HepG2 (cell line): ENCODE data around the gene NRDE2. TPM values are rescaled to one million over a fixed set of nuclear protein-coding genes. Genes with fewer than 3 reads are reported as not detected.

Experiments
- ATAC-seq: fragments of 200-7000 bp; cut with Tn5 transposase; 3 replicates; pipeline ENCODE4 v1.9.1; 2020; ENCODE audit warnings: mild to moderate bottlenecking, moderate library complexity
- BruUV-seq: library from RNA; stranded (reverse); fragments of 400-500 nt; replicated peaks from 2 replicates; lab custom pipeline; 2021; lab: Mats Ljungman, UMichigan
- CTCF ChIA-PET: fragments of 300-600 bp; formaldehyde crosslinking; extraction: SDS; loops from one replicate; lab custom pipeline; 2021; ENCODE audit warnings: low total read pairs, inconsistent platforms, low intra/inter-chr PET ratio; lab: Yijun Ruan, JAX
- POLR2A ChIA-PET: fragments of 350-600 bp; sonication (Branson Sonifier 250); formaldehyde crosslinking; loops from one replicate; lab custom pipeline; 2020; ENCODE audit warnings: antibody characterized with exemption, inconsistent platforms; lab: Yijun Ruan, JAX
- DNase-seq: peaks from one replicate; pipeline ENCODE4 v3.0.0-alpha.2; 2015; ENCODE audit warnings: low spot score
- FAIRE-seq: peaks from 3 replicates; lab custom pipeline; 2011; peaks lifted over from hg19 to GRCh38; lab: Jason Lieb, UNC
- H2AFZ ChIP-seq: one replicate; pipeline ENCODE4 v1.6.1; 2011; ENCODE audit warnings: low read length, inconsistent platforms
- H3K27ac ChIP-seq: fragments of 300-600 bp; 3 replicates; pipeline ENCODE4 v1.8.0; 2011; ENCODE audit warnings: mixed run types, mild to moderate bottlenecking, mixed read lengths, low read length, inconsistent platforms; ENCODE audit not compliant: insufficient read depth; ENCODE audit errors: extremely low read length
- H3K27me3 ChIP-seq, 2 experiments: fragments of 200-600 bp in 1 of 2; 2 replicates in 1 of 2; 3 replicates in 1 of 2; pipeline versions ENCODE4 v1.6.0 to v1.8.0; 2011; ENCODE audit warnings: low read length in 2 of 2, mild to moderate bottlenecking in 2 of 2, moderate library complexity in 2 of 2, inconsistent platforms in 1 of 2; ENCODE audit not compliant: insufficient read depth in 2 of 2, control insufficient read depth in 1 of 2
- H3K36me3 ChIP-seq, 2 experiments: fragments of 200-600 bp in 1 of 2; replicated peaks in 1 of 2; 2 replicates in 1 of 2; 3 replicates in 1 of 2; pipeline versions ENCODE4 v1.5.1 to v1.8.0; 2011; ENCODE audit warnings: low read length in 2 of 2, inconsistent platforms in 1 of 2; ENCODE audit not compliant: insufficient read depth in 2 of 2, control insufficient read depth in 1 of 2
- H3K4me1 ChIP-seq: 2 replicates; pipeline ENCODE4 v1.5.1; 2012; ENCODE audit warnings: low read length, inconsistent platforms; ENCODE audit not compliant: insufficient read depth
- H3K4me2 ChIP-seq: 2 replicates; pipeline ENCODE4 v1.6.0; 2011; ENCODE audit warnings: low read depth, low read length, inconsistent platforms
- H3K4me3 ChIP-seq, 3 experiments: fragments of 200-600 bp in 1 of 3; sonication (generic), shearing (Covaris generic) in 1 of 3; replicated peaks in 1 of 3; 2 replicates each; pipeline ENCODE4 v1.5.1; 2011 to 2016; ENCODE audit warnings: low read length in 3 of 3, inconsistent platforms in 2 of 3, low read depth in 2 of 3, mild to moderate bottlenecking in 2 of 3, control low read depth in 1 of 3, mixed read lengths in 1 of 3; ENCODE audit not compliant: insufficient read depth in 1 of 3
- H3K79me2 ChIP-seq: one replicate; pipeline ENCODE4 v1.6.1; 2011; ENCODE audit warnings: low read length, inconsistent platforms; ENCODE audit not compliant: insufficient read depth
- H3K9ac ChIP-seq: 2 replicates; pipeline ENCODE4 v1.6.0; 2011; ENCODE audit warnings: mild to moderate bottlenecking, low read depth, low read length, inconsistent platforms; ENCODE audit not compliant: insufficient read depth
- H3K9me3 ChIP-seq: 2 replicates; pipeline ENCODE4 v1.5.1; 2012; ENCODE audit warnings: mild to moderate bottlenecking, low read length
- H4K20me1 ChIP-seq: 2 replicates; pipeline ENCODE4 v1.6.0; 2011; ENCODE audit warnings: inconsistent platforms, mild to moderate bottlenecking, low read length, moderate library complexity; ENCODE audit not compliant: insufficient read depth
- ARHGAP35 ChIP-seq: sonication (generic); formaldehyde crosslinking; IDR thresholded peaks from 2 replicates; pipeline ENCODE4 v1.9.0; 2022; ENCODE audit warnings: mild to moderate bottlenecking, inconsistent platforms, moderate library complexity, missing genetic modification reagents, borderline replicate concordance
- BHLHE40 ChIP-seq: IDR thresholded peaks from 2 replicates; pipeline ENCODE4 v1.6.1; 2011; ENCODE audit warnings: low read length, improper control_type of control experiment
- ELF1 ChIP-seq: sonication (generic); formaldehyde crosslinking; IDR thresholded peaks from 2 replicates; pipeline ENCODE4 v1.4.0; 2020; ENCODE audit warnings: missing genetic modification reagents
- ETV6 ChIP-seq: sonication (generic); formaldehyde crosslinking; conservative IDR thresholded peaks from 2 replicates; pipeline ENCODE4 v1.4.0; 2020; ENCODE audit warnings: missing genetic modification reagents
- FOXC1 ChIP-seq: sonication (generic); formaldehyde crosslinking; IDR thresholded peaks from 2 replicates; pipeline ENCODE4 v1.8.0; 2022; ENCODE audit warnings: mild to moderate bottlenecking, missing genetic modification reagents, borderline replicate concordance
- FOXK2 ChIP-seq: fragments of 450-650 bp; IDR thresholded peaks from 2 replicates; pipeline ENCODE4 v1.6.1; 2016
- HDAC2 ChIP-seq: sonication (generic); formaldehyde crosslinking; IDR thresholded peaks from 2 replicates; pipeline ENCODE4 v1.4.0; 2020; ENCODE audit warnings: missing genetic modification reagents
- KMT2A ChIP-seq: sonication (generic); formaldehyde crosslinking; IDR thresholded peaks from 2 replicates; pipeline ENCODE4 v1.4.0; 2020; ENCODE audit warnings: missing genetic modification reagents
- NPAS2 ChIP-seq: sonication (generic); formaldehyde crosslinking; IDR thresholded peaks from 2 replicates; pipeline ENCODE4 v1.8.0; 2022; ENCODE audit warnings: mild to moderate bottlenecking, missing genetic modification reagents, borderline replicate concordance
- PAWR ChIP-seq: sonication (generic); formaldehyde crosslinking; IDR thresholded peaks from 2 replicates; pipeline ENCODE4 v1.4.0; 2020; ENCODE audit warnings: missing genetic modification reagents, mild to moderate bottlenecking, borderline replicate concordance
- SOX6 ChIP-seq, 2 experiments: fragments of 450-650 bp in 1 of 2; sonication (generic) in 1 of 2; formaldehyde crosslinking in 1 of 2; IDR thresholded peaks; 2 replicates each; pipeline versions ENCODE4 v1.4.0 to v1.6.1; 2017 to 2020; ENCODE audit warnings: antibody characterized with exemption in 1 of 2, mild to moderate bottlenecking in 1 of 2, missing genetic modification reagents in 1 of 2
- ZNF496 ChIP-seq: sonication (generic); formaldehyde crosslinking; IDR thresholded peaks from 2 replicates; pipeline ENCODE4 v1.8.1; 2023; ENCODE audit warnings: mild to moderate bottlenecking, moderate library complexity, missing genetic modification reagents; ENCODE audit not compliant: insufficient replicate concordance
- WGBS: methylation state at CpG from one replicate; pipeline ENCODE4 v1.1.6; 2017; ENCODE audit warnings: low lambda C conversion rate; 5-methylcytosine and 5-hydroxymethylcytosine counted together
- in situ Hi-C: cut with HindIII; loops from 2 replicates; pipeline ENCODE4 v1.10.0; 2017; ENCODE audit warnings: low pct_unique_long_range_greater_than_20kb; ENCODE audit not compliant: extremely low pct_ligation_motif_present
- intact Hi-C: fragments of 100-400 bp; cut with micrococcal nuclease; formaldehyde crosslinking; loops from one replicate; pipeline ENCODE4 v1.10.0; 2022; ENCODE audit not compliant: unreplicated experiment
- polyA plus RNA-seq, 8 experiments: library from polyadenylated mRNA; depleted of rRNA in 3 of 8; stranded (reverse) in 7 of 8; unstranded in 1 of 8; fragments of >200 nt; fragmentation: Illumina TruSeq in 4 of 8; extraction: Trizol in 4 of 8; gene quantifications; 2 replicates each; pipeline versions ENCODE4 v1.2.1 to v1.2.3, GENCODE V29; 2011 to 2016; ENCODE audit warnings: low read depth in 4 of 8, missing spikeins in 1 of 8, mixed read lengths in 1 of 8; ENCODE audit not compliant: insufficient read depth in 1 of 8
- total RNA-seq, 5 experiments: library from RNA; depleted of rRNA; stranded (reverse); fragments of >200 nt; fragmentation: Illumina TruSeq; extraction: Trizol; gene quantifications; 2 replicates each; pipeline ENCODE4 v1.2.3, GENCODE V29; 2016; ENCODE audit warnings: low read depth in 1 of 5
- TF ChIP-seq, protein P1 (sequence below): sonication (generic); formaldehyde crosslinking; IDR thresholded peaks from 2 replicates; pipeline ENCODE4 v1.8.0; 2022; ENCODE audit warnings: missing genetic modification reagents, mild to moderate bottlenecking, inconsistent platforms, borderline replicate concordance
- TF ChIP-seq, protein P2 (sequence below): fragments of 450-650 bp; IDR thresholded peaks from 2 replicates; pipeline ENCODE4 v1.6.1; 2017
- TF ChIP-seq, protein P3 (sequence below): sonication (generic); formaldehyde crosslinking; IDR thresholded peaks from 2 replicates; pipeline ENCODE4 v1.8.1; 2023; ENCODE audit warnings: mild to moderate bottlenecking, missing genetic modification reagents
- TF ChIP-seq, protein P4 (sequence below): sonication (generic); formaldehyde crosslinking; IDR thresholded peaks from 2 replicates; pipeline ENCODE4 v1.8.0; 2022; ENCODE audit warnings: missing genetic modification reagents, low read depth, mild to moderate bottlenecking, borderline replicate concordance

Gene NRDE2
- total and polyA plus RNA-seq, 2 of the 13 experiments (the other 11 are each of a cell fraction or from before 2014, with no cell fraction given) = 5.6 to 12.5 TPM

DNA sequence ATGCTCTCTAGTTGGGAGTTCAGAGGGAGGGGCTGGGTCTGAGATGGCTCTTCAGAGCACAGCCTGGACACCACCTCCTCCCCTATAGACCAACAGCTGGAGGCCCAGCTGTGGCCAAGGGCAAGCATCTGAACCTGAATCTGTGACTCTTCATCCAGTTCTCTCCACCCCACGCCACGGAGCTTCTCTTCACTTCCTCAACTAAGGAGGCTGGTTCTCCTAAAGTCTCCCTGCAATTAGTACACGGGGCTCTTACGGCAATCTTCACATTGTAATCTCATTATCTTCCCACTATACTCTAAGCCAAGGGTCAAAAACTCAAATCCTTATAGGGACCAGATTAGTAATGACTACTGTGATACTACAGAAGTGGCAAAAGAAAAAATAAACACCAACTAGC lies 9.8 kb downstream of the NRDE2 start (continued):
- TF ChIP-seq, protein P1, sequence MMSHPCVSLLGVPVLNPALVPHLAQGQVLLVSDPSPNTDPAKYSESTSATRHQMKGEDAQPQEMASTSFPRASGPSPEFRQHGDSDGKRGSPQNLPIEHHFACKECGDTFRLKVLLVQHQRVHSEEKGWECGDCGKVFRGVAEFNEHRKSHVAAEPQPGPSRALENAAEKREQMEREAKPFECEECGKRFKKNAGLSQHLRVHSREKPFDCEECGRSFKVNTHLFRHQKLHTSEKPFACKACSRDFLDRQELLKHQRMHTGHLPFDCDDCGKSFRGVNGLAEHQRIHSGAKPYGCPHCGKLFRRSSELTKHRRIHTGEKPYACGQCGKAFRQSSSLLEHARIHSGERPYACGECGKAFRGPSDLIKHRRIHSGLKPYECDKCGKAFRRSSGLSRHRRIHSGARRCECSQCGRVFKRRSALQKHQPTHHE (CRISPR knock-in tag) = no peak
- no peak for TF ChIP-seq FOXC1 (CRISPR knock-in tag)
- TF ChIP-seq KMT2A (CRISPR knock-in tag) = no peak
- TF ChIP-seq, protein P2, sequence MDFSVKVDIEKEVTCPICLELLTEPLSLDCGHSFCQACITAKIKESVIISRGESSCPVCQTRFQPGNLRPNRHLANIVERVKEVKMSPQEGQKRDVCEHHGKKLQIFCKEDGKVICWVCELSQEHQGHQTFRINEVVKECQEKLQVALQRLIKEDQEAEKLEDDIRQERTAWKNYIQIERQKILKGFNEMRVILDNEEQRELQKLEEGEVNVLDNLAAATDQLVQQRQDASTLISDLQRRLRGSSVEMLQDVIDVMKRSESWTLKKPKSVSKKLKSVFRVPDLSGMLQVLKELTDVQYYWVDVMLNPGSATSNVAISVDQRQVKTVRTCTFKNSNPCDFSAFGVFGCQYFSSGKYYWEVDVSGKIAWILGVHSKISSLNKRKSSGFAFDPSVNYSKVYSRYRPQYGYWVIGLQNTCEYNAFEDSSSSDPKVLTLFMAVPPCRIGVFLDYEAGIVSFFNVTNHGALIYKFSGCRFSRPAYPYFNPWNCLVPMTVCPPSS = no peak

DNA sequence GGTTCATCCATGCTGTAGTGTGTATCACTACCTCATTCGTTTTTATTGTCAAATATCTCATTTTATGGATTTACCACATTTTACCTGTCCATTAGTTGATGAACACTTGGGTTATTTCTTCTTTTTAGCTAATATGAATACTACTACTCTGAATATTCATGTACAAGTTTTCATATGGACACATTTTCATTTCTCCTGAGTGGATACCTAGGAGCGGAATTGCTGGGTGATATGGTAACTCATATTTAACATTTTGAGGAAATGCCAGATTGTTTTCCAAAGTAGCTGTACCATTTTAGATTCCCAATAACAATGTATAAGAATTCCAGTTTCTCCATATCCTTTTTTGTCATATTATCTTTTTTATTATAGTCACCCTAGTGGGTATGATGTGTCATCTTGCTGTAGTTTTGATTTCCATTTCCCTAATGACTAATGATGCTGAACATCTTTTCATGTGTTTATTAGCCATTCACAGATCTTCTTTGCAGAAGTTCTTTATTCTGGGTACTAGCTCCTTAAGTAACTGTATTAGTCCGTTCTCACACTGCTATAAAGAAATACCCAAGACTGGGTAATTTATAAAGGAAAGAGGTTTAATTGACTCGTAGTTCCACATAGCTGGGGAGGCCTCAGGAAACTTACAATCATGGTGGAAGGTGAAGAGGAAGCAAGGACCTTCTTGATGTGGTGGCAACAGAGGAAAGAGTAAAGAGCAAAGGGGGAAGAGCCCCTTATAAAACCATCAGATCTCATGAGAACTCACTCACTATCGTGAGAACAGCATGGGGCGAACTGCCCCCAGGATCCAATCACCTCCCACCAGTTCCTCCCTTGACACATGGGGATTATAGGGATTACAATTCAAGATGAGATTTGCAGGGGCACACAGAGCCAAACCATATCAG lies 11.9 kb downstream of the NRDE2 start:
- no peaks in the 10 kb centered on the region for H3K27me3 ChIP-seq
- WGBS = 98% methylated on average over 6 of the region's 6 CpGs
- ChIA-PET CTCF (no interaction called here), POLR2A (interaction anchor here (0.6 kb wide), 1 partner anchor 10 kb away, joined by 3 read pairs; no protein-coding TSS in a partner anchor)
- ATAC-seq = no peak
- H3K9ac ChIP-seq = no peak overlapping the region
- no peaks in the 10 kb centered on the region; the same call in 1 of the 2 replicates for H4K20me1 ChIP-seq
- FAIRE-seq = no peak
- intact Hi-C loops = no loop called here
- no TSS peak for BruUV-seq
- H3K4me3 ChIP-seq = no peak overlapping the region
- no peak overlapping the region for H3K4me2 ChIP-seq
- no peak for DNase-seq
- H3K4me1 ChIP-seq = no peaks in the 10 kb centered on the region
- peaks cover 20% of the 10 kb centered on the region for H3K79me2 ChIP-seq
- H3K9me3 ChIP-seq = no peaks in the 10 kb centered on the region
- no peak overlapping the region for H2AFZ ChIP-seq
- no peak overlapping the region for H3K27ac ChIP-seq
- peaks cover 0 to 19% of the 10 kb centered on the region in 2 experiments; a peak in 3 of 5 replicates for H3K36me3 ChIP-seq
- in situ Hi-C loops = no loop called here
- TF ChIP-seq SOX6 (IDR thresholded peaks at IDR 0.05) (no peak), SOX6 (CRISPR knock-in tag; IDR thresholded peaks at IDR 0.05) (no peak), ELF1 (CRISPR knock-in tag) (no peak), PAWR (CRISPR knock-in tag) (no peak), NPAS2 (no peak), HDAC2 (CRISPR knock-in tag) (no peak), ARHGAP35 (no peak), BHLHE40 (no peak), ETV6 (no peak), FOXK2 (no peak), ZNF496 (CRISPR knock-in tag) (no peak)
- TF ChIP-seq, protein P3, sequence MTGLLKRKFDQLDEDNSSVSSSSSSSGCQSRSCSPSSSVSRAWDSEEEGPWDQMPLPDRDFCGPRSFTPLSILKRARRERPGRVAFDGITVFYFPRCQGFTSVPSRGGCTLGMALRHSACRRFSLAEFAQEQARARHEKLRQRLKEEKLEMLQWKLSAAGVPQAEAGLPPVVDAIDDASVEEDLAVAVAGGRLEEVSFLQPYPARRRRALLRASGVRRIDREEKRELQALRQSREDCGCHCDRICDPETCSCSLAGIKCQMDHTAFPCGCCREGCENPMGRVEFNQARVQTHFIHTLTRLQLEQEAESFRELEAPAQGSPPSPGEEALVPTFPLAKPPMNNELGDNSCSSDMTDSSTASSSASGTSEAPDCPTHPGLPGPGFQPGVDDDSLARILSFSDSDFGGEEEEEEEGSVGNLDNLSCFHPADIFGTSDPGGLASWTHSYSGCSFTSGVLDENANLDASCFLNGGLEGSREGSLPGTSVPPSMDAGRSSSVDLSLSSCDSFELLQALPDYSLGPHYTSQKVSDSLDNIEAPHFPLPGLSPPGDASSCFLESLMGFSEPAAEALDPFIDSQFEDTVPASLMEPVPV (CRISPR knock-in tag) = no peak
- TF ChIP-seq, protein P4, sequence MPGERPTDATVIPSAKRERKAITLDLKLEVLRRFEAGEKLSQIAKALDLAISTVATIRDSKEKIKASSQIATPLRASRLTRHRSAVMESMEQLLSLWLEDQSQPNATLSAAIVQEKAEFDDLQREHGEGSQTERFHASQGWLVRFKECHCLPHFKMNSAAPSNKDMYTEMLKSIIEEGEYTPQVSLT (CRISPR knock-in tag) = no peak
